HepG2 (cell line): ENCODE results near the gene KMT5C. TPM values are rescaled to one million over a fixed set of nuclear protein-coding genes. Genes with fewer than 3 reads are reported as not detected.

Experiments used
- ATAC-seq: fragments of 200-7000 bp; cut with Tn5 transposase; 3 replicates; pipeline ENCODE4 v1.9.1; 2020; ENCODE audit warnings: mild to moderate bottlenecking, moderate library complexity
- BruUV-seq: library from RNA; stranded (reverse); fragments of 400-500 nt; replicated peaks from 2 replicates; lab custom pipeline; 2021; lab: Mats Ljungman, UMichigan
- CTCF ChIA-PET: fragments of 300-600 bp; formaldehyde crosslinking; extraction: SDS; loops from one replicate; lab custom pipeline; 2021; ENCODE audit warnings: low total read pairs, inconsistent platforms, low intra/inter-chr PET ratio; lab: Yijun Ruan, JAX
- POLR2A ChIA-PET: fragments of 350-600 bp; sonication (Branson Sonifier 250); formaldehyde crosslinking; loops from one replicate; lab custom pipeline; 2020; ENCODE audit warnings: antibody characterized with exemption, inconsistent platforms; lab: Yijun Ruan, JAX
- DNase-seq: peaks from one replicate; pipeline ENCODE4 v3.0.0-alpha.2; 2015; ENCODE audit warnings: low spot score
- FAIRE-seq: peaks from 3 replicates; lab custom pipeline; 2011; peaks lifted over from hg19 to GRCh38; lab: Jason Lieb, UNC
- H2AFZ ChIP-seq: one replicate; pipeline ENCODE4 v1.6.1; 2011; ENCODE audit warnings: low read length, inconsistent platforms
- H3K27ac ChIP-seq: fragments of 300-600 bp; 3 replicates; pipeline ENCODE4 v1.8.0; 2011; ENCODE audit warnings: mixed run types, mild to moderate bottlenecking, mixed read lengths, low read length, inconsistent platforms; ENCODE audit not compliant: insufficient read depth; ENCODE audit errors: extremely low read length
- H3K27me3 ChIP-seq, 2 experiments: fragments of 200-600 bp in 1 of 2; 2 replicates in 1 of 2; 3 replicates in 1 of 2; pipeline versions ENCODE4 v1.6.0 to v1.8.0; 2011; ENCODE audit warnings: low read length in 2 of 2, mild to moderate bottlenecking in 2 of 2, moderate library complexity in 2 of 2, inconsistent platforms in 1 of 2; ENCODE audit not compliant: insufficient read depth in 2 of 2, control insufficient read depth in 1 of 2
- H3K36me3 ChIP-seq, 2 experiments: fragments of 200-600 bp in 1 of 2; replicated peaks in 1 of 2; 2 replicates in 1 of 2; 3 replicates in 1 of 2; pipeline versions ENCODE4 v1.5.1 to v1.8.0; 2011; ENCODE audit warnings: low read length in 2 of 2, inconsistent platforms in 1 of 2; ENCODE audit not compliant: insufficient read depth in 2 of 2, control insufficient read depth in 1 of 2
- H3K4me1 ChIP-seq: 2 replicates; pipeline ENCODE4 v1.5.1; 2012; ENCODE audit warnings: low read length, inconsistent platforms; ENCODE audit not compliant: insufficient read depth
- H3K4me2 ChIP-seq: 2 replicates; pipeline ENCODE4 v1.6.0; 2011; ENCODE audit warnings: low read depth, low read length, inconsistent platforms
- H3K4me3 ChIP-seq, 3 experiments: fragments of 200-600 bp in 1 of 3; sonication (generic), shearing (Covaris generic) in 1 of 3; replicated peaks in 1 of 3; 2 replicates each; pipeline ENCODE4 v1.5.1; 2011 to 2016; ENCODE audit warnings: low read length in 3 of 3, inconsistent platforms in 2 of 3, low read depth in 2 of 3, mild to moderate bottlenecking in 2 of 3, control low read depth in 1 of 3, mixed read lengths in 1 of 3; ENCODE audit not compliant: insufficient read depth in 1 of 3
- H3K79me2 ChIP-seq: one replicate; pipeline ENCODE4 v1.6.1; 2011; ENCODE audit warnings: low read length, inconsistent platforms; ENCODE audit not compliant: insufficient read depth
- H3K9ac ChIP-seq: 2 replicates; pipeline ENCODE4 v1.6.0; 2011; ENCODE audit warnings: mild to moderate bottlenecking, low read depth, low read length, inconsistent platforms; ENCODE audit not compliant: insufficient read depth
- H3K9me3 ChIP-seq: 2 replicates; pipeline ENCODE4 v1.5.1; 2012; ENCODE audit warnings: mild to moderate bottlenecking, low read length
- H4K20me1 ChIP-seq: 2 replicates; pipeline ENCODE4 v1.6.0; 2011; ENCODE audit warnings: inconsistent platforms, mild to moderate bottlenecking, low read length, moderate library complexity; ENCODE audit not compliant: insufficient read depth
- ARID5B ChIP-seq: IDR thresholded peaks from 2 replicates; pipeline ENCODE4 v1.4.0; 2020; ENCODE audit warnings: mild to moderate bottlenecking, missing genetic modification reagents
- EED ChIP-seq: sonication (generic); formaldehyde crosslinking; IDR thresholded peaks from 2 replicates; pipeline ENCODE4 v1.5.0; 2020; ENCODE audit warnings: mild to moderate bottlenecking, missing genetic modification reagents
- FOXC1 ChIP-seq: sonication (generic); formaldehyde crosslinking; IDR thresholded peaks from 2 replicates; pipeline ENCODE4 v1.8.0; 2022; ENCODE audit warnings: mild to moderate bottlenecking, missing genetic modification reagents, borderline replicate concordance
- HNRNPK ChIP-seq: fragments of 200-400 bp; formaldehyde crosslinking; IDR thresholded peaks from 2 replicates; pipeline ENCODE4 v1.6.1; 2018; ENCODE audit warnings: low read length, low read depth, moderate library complexity, mild to moderate bottlenecking; ENCODE audit not compliant: poor library complexity, severe bottlenecking
- NAIF1 ChIP-seq: sonication (generic); formaldehyde crosslinking; IDR thresholded peaks from 2 replicates; pipeline ENCODE4 v1.5.0; 2020; ENCODE audit warnings: mild to moderate bottlenecking, missing genetic modification reagents, borderline replicate concordance
- SIX1 ChIP-seq: sonication (generic); formaldehyde crosslinking; IDR thresholded peaks from 2 replicates; pipeline ENCODE4 v1.4.0; 2020; ENCODE audit warnings: missing genetic modification reagents, borderline replicate concordance
- ZBTB37 ChIP-seq: sonication (generic); formaldehyde crosslinking; IDR thresholded peaks from 2 replicates; pipeline ENCODE4 v1.4.0; 2020; ENCODE audit warnings: mild to moderate bottlenecking, missing genetic modification reagents
- ZNF280D ChIP-seq: sonication (generic); formaldehyde crosslinking; IDR thresholded peaks from 2 replicates; pipeline ENCODE4 v1.5.1; 2020; ENCODE audit warnings: mild to moderate bottlenecking, missing genetic modification reagents
- ZNF512 ChIP-seq: sonication (generic); formaldehyde crosslinking; IDR thresholded peaks from 2 replicates; pipeline ENCODE4 v1.4.0; 2020; ENCODE audit warnings: mild to moderate bottlenecking, missing genetic modification reagents
- ZNF546 ChIP-seq: sonication (generic); formaldehyde crosslinking; conservative IDR thresholded peaks from 2 replicates; pipeline ENCODE4 v1.8.1; 2023; ENCODE audit warnings: mild to moderate bottlenecking, missing genetic modification reagents
- WGBS: methylation state at CpG from one replicate; pipeline ENCODE4 v1.1.6; 2017; ENCODE audit warnings: low lambda C conversion rate; 5-methylcytosine and 5-hydroxymethylcytosine counted together
- in situ Hi-C: cut with HindIII; loops from 2 replicates; pipeline ENCODE4 v1.10.0; 2017; ENCODE audit warnings: low pct_unique_long_range_greater_than_20kb; ENCODE audit not compliant: extremely low pct_ligation_motif_present
- intact Hi-C: fragments of 100-400 bp; cut with micrococcal nuclease; formaldehyde crosslinking; loops from one replicate; pipeline ENCODE4 v1.10.0; 2022; ENCODE audit not compliant: unreplicated experiment
- polyA plus RNA-seq, 8 experiments: library from polyadenylated mRNA; depleted of rRNA in 3 of 8; stranded (reverse) in 7 of 8; unstranded in 1 of 8; fragments of >200 nt; fragmentation: Illumina TruSeq in 4 of 8; extraction: Trizol in 4 of 8; gene quantifications; 2 replicates each; pipeline versions ENCODE4 v1.2.1 to v1.2.3, GENCODE V29; 2011 to 2016; ENCODE audit warnings: low read depth in 4 of 8, missing spikeins in 1 of 8, mixed read lengths in 1 of 8; ENCODE audit not compliant: insufficient read depth in 1 of 8
- total RNA-seq, 5 experiments: library from RNA; depleted of rRNA; stranded (reverse); fragments of >200 nt; fragmentation: Illumina TruSeq; extraction: Trizol; gene quantifications; 2 replicates each; pipeline ENCODE4 v1.2.3, GENCODE V29; 2016; ENCODE audit warnings: low read depth in 1 of 5

Gene KMT5C
- total and polyA plus RNA-seq, 2 of the 13 experiments (the other 11 are each of a cell fraction or from before 2014, with no cell fraction given): 5.5 to 9.0 TPM

- TF ChIP-seq ZNF512 (CRISPR knock-in tag): no peak
- no peak for TF ChIP-seq SIX1 (CRISPR knock-in tag)
- TF ChIP-seq ZBTB37 (CRISPR knock-in tag): no peak
- TF ChIP-seq ZNF546 (CRISPR knock-in tag): no peak
- no peak for TF ChIP-seq HNRNPK
These were observed 15.6 kb downstream of the KMT5C start (continued) for GRCh38 chr19:55355213-55355821.

- Histone ChIP-seq H3K36me3 (no peaks in the 10 kb centered on the region), H3K27me3 (peaks cover 6 to 52% of the 10 kb centered on the region in 2 experiments), H2AFZ (no peak overlapping the region), H3K4me3 (no peak overlapping the region), H3K9me3 (no peaks in the 10 kb centered on the region), H3K27ac (no peak overlapping the region), H3K4me2 (no peak overlapping the region), H4K20me1 (0 out of 2 replicates have a peak, but pooled peaks cover 4% of the 10 kb centered on the region), H3K4me1 (peaks cover 14% of the 10 kb centered on the region), H3K9ac (no peak overlapping the region), H3K79me2 (no peaks in the 10 kb centered on the region)
- intact Hi-C loops (no loop called here), in situ Hi-C loops (no loop called here)
- CTCF ChIA-PET: no interaction called here
- WGBS: 46% methylated on average over 8 of the region's 19 CpGs
- FAIRE-seq (no peak), DNase-seq (no peak), ATAC-seq (no peak)
- no peak for TF ChIP-seq NAIF1 (CRISPR knock-in tag)
- no peak for TF ChIP-seq FOXC1 (CRISPR knock-in tag)
- TF ChIP-seq ARID5B (CRISPR knock-in tag): no peak
- TF ChIP-seq ZNF280D: no peak
- TF ChIP-seq EED: no peak
- BruUV-seq: no TSS peak
- POLR2A ChIA-PET: interaction anchor here (1.1 kb wide), 1 partner anchor 10 kb away, joined by 3 read pairs; no protein-coding TSS in a partner anchor
These were observed 18.8 kb downstream of the KMT5C start for GRCh38 chr19:55358493-55358892.
